BLaER1 (cell line): Measurements from ENCODE around the gene CBFA2T2.

ENCODE experiments used
- H3K27ac ChIP-seq: shearing (Covaris generic); formaldehyde crosslinking; 2 replicates; pipeline ENCODE4 v1.8.1; 2022
- H3K27me3 ChIP-seq: shearing (Covaris generic); formaldehyde crosslinking; 2 replicates; pipeline ENCODE4 v1.8.1; 2022
- H3K36me3 ChIP-seq: shearing (Covaris generic); formaldehyde crosslinking; 2 replicates; pipeline ENCODE4 v1.8.1; 2022
- H3K4me1 ChIP-seq: shearing (Covaris generic); formaldehyde crosslinking; 2 replicates; pipeline ENCODE4 v1.8.1; 2022
- H3K4me2 ChIP-seq: shearing (Covaris generic); formaldehyde crosslinking; 2 replicates; pipeline ENCODE4 v1.8.1; 2022
- H3K4me3 ChIP-seq: shearing (Covaris generic); formaldehyde crosslinking; 2 replicates; pipeline ENCODE4 v1.8.1; 2022
- H3K9ac ChIP-seq: shearing (Covaris generic); formaldehyde crosslinking; 2 replicates; pipeline ENCODE4 v1.8.1; 2022
- H3K9me3 ChIP-seq: shearing (Covaris generic); formaldehyde crosslinking; 2 replicates; pipeline ENCODE4 v1.8.1; 2022
- H4K20me1 ChIP-seq: shearing (Covaris generic); formaldehyde crosslinking; 2 replicates; pipeline ENCODE4 v1.8.1; 2022
- Cebpa-rat ChIP-seq: shearing (Covaris generic); IDR thresholded peaks from 2 replicates; pipeline ENCODE4 v1.8.1; 2022

The CBFA2T2 gene

GRCh38 chr20:33470457-33470856 lies 19.4 kb upstream of the CBFA2T2 start:
- no peaks in the 10 kb centered on the region for H3K9me3 ChIP-seq
- no peak for TF ChIP-seq Cebpa-rat
- H3K9ac ChIP-seq = no peak overlapping the region
- no peak overlapping the region for H3K4me3 ChIP-seq
- no peaks in the 10 kb centered on the region for H3K36me3 ChIP-seq
- peaks cover 13% of the 10 kb centered on the region for H3K4me1 ChIP-seq
- no peaks in the 10 kb centered on the region for H3K27me3 ChIP-seq
- H4K20me1 ChIP-seq = no peaks in the 10 kb centered on the region
- no peak overlapping the region for H3K4me2 ChIP-seq
- no peak overlapping the region for H3K27ac ChIP-seq

DNA sequence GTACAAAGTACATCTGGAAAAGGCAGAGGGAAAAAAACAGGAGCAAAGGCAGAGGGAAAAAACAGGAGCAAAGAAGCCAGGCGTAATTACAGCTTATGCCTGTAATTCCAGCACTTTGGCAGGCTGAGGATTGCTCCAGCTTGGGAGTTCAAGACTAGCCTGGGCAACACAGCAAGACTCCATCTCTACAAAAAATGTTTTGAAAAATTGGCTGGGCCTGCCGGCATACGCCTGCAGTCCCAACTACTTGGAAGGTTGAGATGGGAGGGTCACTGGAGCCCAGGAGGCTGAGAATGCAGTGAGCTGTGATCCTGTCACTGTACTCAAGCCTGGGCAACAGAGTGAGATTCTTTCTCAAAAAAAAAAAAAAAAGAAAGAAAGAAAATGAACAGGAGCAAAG lies 19.0 kb upstream of the CBFA2T2 start:
- Histone ChIP-seq H3K27me3 (no peaks in the 10 kb centered on the region), H3K9ac (no peak overlapping the region), H3K4me2 (no peak overlapping the region), H3K4me1 (peaks cover 9% of the 10 kb centered on the region), H3K27ac (no peak overlapping the region), H3K9me3 (no peaks in the 10 kb centered on the region), H3K4me3 (no peak overlapping the region), H3K36me3 (no peaks in the 10 kb centered on the region), H4K20me1 (no peaks in the 10 kb centered on the region)
- no peak for TF ChIP-seq Cebpa-rat

GRCh38 chr20:33472868-33473435 lies 16.9 kb upstream of the CBFA2T2 start:
- no peak for TF ChIP-seq Cebpa-rat
- no peak overlapping the region for H3K4me2 ChIP-seq
- peaks cover 8% of the 10 kb centered on the region for H3K4me1 ChIP-seq
- H3K4me3 ChIP-seq = no peak overlapping the region
- no peaks in the 10 kb centered on the region for H3K36me3 ChIP-seq
- H3K9me3 ChIP-seq = no peaks in the 10 kb centered on the region
- H3K27ac ChIP-seq = no peak overlapping the region
- H3K27me3 ChIP-seq = no peaks in the 10 kb centered on the region
- H4K20me1 ChIP-seq = no peaks in the 10 kb centered on the region
- no peak overlapping the region for H3K9ac ChIP-seq

DNA sequence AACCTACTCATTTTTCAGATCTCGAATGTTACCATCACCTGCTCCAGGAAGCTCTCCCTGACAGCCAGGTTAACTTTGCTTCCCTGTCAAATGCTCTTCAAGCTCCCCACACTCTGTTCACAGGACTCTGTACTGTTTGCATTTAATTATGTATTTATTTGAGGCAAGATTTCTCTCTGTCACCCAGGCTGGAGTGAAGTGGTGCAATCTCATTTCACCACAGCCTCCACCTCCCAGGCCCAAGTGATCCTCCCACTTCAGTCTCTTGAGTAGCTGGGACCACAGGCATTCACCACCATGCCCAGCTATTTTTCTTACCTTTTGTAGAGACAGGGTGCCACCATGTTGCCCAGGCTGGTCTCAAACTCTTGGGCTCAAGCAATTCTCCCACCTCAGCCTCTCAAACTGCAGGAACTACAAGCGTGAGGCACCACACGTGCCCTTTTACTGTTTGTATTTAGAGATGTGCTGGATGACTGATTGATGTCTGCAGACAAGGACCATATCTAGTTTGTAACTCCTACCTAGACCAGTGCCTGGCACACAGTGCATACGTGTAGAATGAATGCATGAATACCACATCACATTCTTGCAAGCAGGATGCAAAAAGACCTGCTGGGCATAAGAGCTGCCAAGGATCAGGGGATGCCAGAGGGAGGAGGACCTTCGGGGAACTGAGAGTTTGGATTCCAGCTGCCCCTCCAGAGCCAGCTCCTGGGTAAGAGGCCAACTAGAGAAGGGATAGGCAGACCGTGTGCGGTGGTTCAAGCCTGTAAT lies 15.6 kb upstream of the CBFA2T2 start:
- H3K4me1 ChIP-seq = peaks cover 8% of the 10 kb centered on the region
- H3K27me3 ChIP-seq = no peaks in the 10 kb centered on the region
- H3K4me3 ChIP-seq = no peak overlapping the region
- no peak overlapping the region for H3K9ac ChIP-seq
- no peaks in the 10 kb centered on the region for H3K9me3 ChIP-seq
- no peaks in the 10 kb centered on the region for H3K36me3 ChIP-seq
- no peak overlapping the region for H3K4me2 ChIP-seq
- no peak for TF ChIP-seq Cebpa-rat
- no peak overlapping the region for H3K27ac ChIP-seq
- no peaks in the 10 kb centered on the region for H4K20me1 ChIP-seq

DNA sequence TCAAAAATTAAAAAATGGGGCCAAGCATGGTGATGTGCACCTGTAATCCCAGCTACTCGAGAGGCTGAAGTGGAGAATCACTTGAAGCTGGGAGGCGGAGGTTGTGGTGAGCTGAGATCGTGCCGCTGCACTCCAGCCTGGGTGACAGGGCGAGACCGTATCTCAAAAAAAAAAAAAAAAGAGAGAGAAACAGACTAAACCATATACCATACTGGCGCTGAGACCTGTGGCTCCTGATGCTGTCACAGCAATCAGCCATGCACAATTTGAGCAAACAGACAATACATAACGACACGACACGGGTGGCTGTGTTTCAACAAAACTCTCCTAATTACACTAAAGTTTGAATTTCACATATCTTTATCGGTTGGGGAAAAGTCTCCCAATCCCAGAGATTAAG lies 14.9 kb upstream of the CBFA2T2 start:
- H4K20me1 ChIP-seq = no peaks in the 10 kb centered on the region
- TF ChIP-seq Cebpa-rat = no peak
- H3K9me3 ChIP-seq = no peaks in the 10 kb centered on the region
- no peak overlapping the region for H3K27ac ChIP-seq
- no peaks in the 10 kb centered on the region for H3K36me3 ChIP-seq
- peaks cover 8% of the 10 kb centered on the region for H3K4me1 ChIP-seq
- H3K4me3 ChIP-seq = no peak overlapping the region
- H3K27me3 ChIP-seq = no peaks in the 10 kb centered on the region
- H3K4me2 ChIP-seq = no peak overlapping the region
- H3K9ac ChIP-seq = no peak overlapping the region

DNA sequence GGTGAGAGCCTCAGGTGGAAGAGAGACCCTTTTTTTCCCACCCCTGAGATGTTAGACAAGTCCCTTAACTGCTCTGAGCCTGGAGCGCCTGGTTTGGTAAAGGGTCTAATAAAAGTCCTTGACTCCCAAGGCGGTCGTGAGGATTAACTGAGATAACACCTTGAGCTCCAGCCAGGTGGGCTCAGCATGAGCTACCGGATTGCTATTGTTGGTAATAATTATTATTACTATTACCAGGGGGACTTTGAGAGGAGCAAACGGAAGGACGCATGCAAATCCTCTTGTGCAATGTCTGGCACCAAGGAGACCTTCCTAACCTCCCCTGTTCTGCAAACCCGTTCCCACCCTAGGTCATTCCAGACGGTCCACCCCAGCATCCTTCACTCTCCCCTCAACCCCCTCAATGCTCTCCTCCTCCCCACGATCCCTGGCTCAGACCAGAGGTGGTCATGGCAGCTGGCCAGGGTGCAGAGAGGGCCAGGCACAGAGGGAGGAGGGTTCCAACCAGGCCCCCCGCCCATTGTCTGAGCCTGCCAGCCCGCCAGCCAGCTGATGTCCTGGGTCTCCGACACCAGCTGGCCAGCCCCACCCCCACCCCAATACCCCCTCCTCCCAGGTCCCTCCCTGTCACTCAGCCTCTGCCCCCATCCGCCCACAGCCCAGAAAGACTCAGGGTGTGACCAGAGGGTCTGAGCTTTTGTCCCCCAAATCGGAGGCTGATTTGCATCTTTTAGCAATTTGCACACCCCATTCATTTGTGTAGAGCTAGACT lies 14.3 kb upstream of the CBFA2T2 start:
- H3K9me3 ChIP-seq = no peaks in the 10 kb centered on the region
- no peaks in the 10 kb centered on the region for H3K36me3 ChIP-seq
- H3K4me1 ChIP-seq = peaks cover 8% of the 10 kb centered on the region
- no peak overlapping the region for H3K27ac ChIP-seq
- H4K20me1 ChIP-seq = no peaks in the 10 kb centered on the region
- no peak overlapping the region for H3K9ac ChIP-seq
- no peak for TF ChIP-seq Cebpa-rat
- H3K4me3 ChIP-seq = no peak overlapping the region
- H3K27me3 ChIP-seq = no peaks in the 10 kb centered on the region
- H3K4me2 ChIP-seq = no peak overlapping the region

- Histone ChIP-seq H3K9ac (no peak overlapping the region), H3K4me3 (no peak overlapping the region), H3K4me2 (peak overlapping the region; percentile 35), H3K27me3 (no peaks in the 10 kb centered on the region), H3K36me3 (no peaks in the 10 kb centered on the region), H3K27ac (no peak overlapping the region), H3K9me3 (no peaks in the 10 kb centered on the region), H4K20me1 (no peaks in the 10 kb centered on the region), H3K4me1 (peaks cover 8% of the 10 kb centered on the region)
- TF ChIP-seq Cebpa-rat = no peak
These were observed 12.3 kb upstream of the CBFA2T2 start for GRCh38 chr20:33477386-33478234.

DNA sequence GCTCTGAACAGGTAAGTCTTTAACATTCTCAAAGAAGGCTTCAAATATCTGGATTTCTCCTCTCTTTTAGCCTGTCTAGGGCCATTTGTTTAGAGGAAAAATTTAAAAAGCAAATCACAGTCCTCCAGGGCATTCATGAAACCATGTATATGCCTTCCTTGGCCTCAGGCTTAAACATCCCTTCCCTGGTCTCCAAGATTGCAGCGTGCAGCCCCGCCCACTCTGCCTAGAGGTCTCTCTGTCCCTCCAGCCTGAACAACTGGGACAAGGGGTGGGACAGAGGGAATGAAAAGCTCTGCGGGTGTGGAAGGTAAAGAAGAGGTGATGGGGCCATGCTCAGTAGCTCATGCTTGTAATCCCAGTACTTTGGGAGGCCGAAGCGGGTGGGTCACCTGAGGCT lies 9.8 kb upstream of the CBFA2T2 start:
- Histone ChIP-seq H3K27ac (no peak overlapping the region), H4K20me1 (no peaks in the 10 kb centered on the region), H3K4me2 (no peak overlapping the region), H3K36me3 (no peaks in the 10 kb centered on the region), H3K9ac (no peak overlapping the region), H3K9me3 (no peaks in the 10 kb centered on the region), H3K4me3 (no peak overlapping the region), H3K4me1 (peaks cover 8% of the 10 kb centered on the region), H3K27me3 (no peaks in the 10 kb centered on the region)
- no peak for TF ChIP-seq Cebpa-rat

DNA sequence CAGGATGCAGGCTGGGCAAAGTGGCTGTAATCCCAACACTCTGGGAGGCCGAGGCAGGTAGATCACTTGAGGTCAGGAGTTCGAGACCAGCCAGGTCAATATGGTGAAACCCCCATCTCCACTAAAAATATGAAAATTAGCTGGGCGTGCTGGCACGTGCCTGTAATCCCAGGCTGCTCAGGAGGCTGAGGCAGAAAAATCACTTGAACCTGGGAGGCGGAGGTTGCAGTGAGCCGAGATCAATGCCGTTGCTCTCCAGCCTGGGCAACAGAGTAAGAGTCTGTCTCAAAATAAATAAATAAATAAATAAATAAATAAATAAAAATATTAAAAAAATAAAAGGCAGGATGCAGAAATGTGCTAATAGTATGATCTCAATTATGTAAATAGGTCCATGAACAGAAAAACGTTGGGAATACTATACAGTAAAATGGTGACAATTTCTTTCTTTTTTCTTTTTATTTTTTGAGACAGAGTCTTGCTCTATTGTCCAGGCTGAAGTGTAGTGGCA lies 8.4 kb upstream of the CBFA2T2 start:
- TF ChIP-seq Cebpa-rat = no peak
- Histone ChIP-seq H3K9ac (no peak overlapping the region), H3K36me3 (no peaks in the 10 kb centered on the region), H3K27ac (no peak overlapping the region), H3K9me3 (no peaks in the 10 kb centered on the region), H3K4me3 (no peak overlapping the region), H3K27me3 (no peaks in the 10 kb centered on the region), H3K4me2 (no peak overlapping the region), H4K20me1 (no peaks in the 10 kb centered on the region), H3K4me1 (peaks cover 8% of the 10 kb centered on the region)
